ENCODE data around the gene ROR1.

- no peak for TF ChIP-seq CTCF (IDR thresholded peaks at IDR 0.05)
- TF ChIP-seq POLR2A (IDR thresholded peaks at IDR 0.05): no peak
These were observed 298.4 kb downstream of the ROR1 start for GRCh38 chr1:64072089-64072793.

All from uterus (tissue), 2 donors.